Neural cell (in vitro differentiated cells): ENCODE data around the gene TEKT4. TPM values are rescaled to one million over a fixed set of nuclear protein-coding genes. Genes with fewer than 3 reads are reported as not detected.
"Not testable (repeated sequence)": the region's sequence is repeated elsewhere in the genome, so short reads cannot be mapped to it uniquely, and the experiment has no call there.

Experiments
- H2AFZ ChIP-seq: fragments of 200-600, 300-800 bp; sonication (generic), shearing (Covaris generic); 2 replicates; pipeline ENCODE4 v1.6.0; 2014; ENCODE audit warnings: low read depth, mild to moderate bottlenecking, antibody characterized with exemption, low read length, moderate library complexity
- H3F3A ChIP-seq: fragments of 200-600 bp; shearing (Covaris generic); 2 replicates; pipeline ENCODE4 v1.6.1; 2016; ENCODE audit warnings: mild to moderate bottlenecking, moderate library complexity, mixed read lengths, antibody characterized with exemption, low read length; ENCODE audit not compliant: insufficient read depth, poor library complexity, severe bottlenecking
- H3K27ac ChIP-seq: fragments of 200-600, 300-800 bp; sonication (generic), shearing (Covaris generic); 2 replicates; pipeline ENCODE4 v1.5.1; 2014; ENCODE audit warnings: mild to moderate bottlenecking, low read length, moderate library complexity
- H3K27me3 ChIP-seq: fragments of 300-800, 200-600 bp; sonication (generic), shearing (Covaris generic); 2 replicates; pipeline ENCODE4 v1.6.0; 2014; ENCODE audit warnings: mild to moderate bottlenecking, low read depth, low read length, moderate library complexity; ENCODE audit not compliant: insufficient read depth
- H3K36me3 ChIP-seq: fragments of 300-800, 200-600 bp; sonication (generic), shearing (Covaris generic); 2 replicates; pipeline ENCODE4 v1.5.1; 2014; ENCODE audit warnings: mild to moderate bottlenecking, antibody characterized with exemption, low read length, moderate library complexity; ENCODE audit not compliant: insufficient read depth
- H3K4me2 ChIP-seq: fragments of 300-800, 200-600 bp; sonication (generic), shearing (Covaris generic); 2 replicates; pipeline ENCODE4 v1.6.0; 2014; ENCODE audit warnings: mild to moderate bottlenecking, low read length
- H3K4me3 ChIP-seq: fragments of 300-800, 200-600 bp; sonication (generic), shearing (Covaris generic); 2 replicates; pipeline ENCODE4 v1.5.1; 2014; ENCODE audit warnings: mild to moderate bottlenecking, low read length, moderate library complexity
- H3K79me2 ChIP-seq: fragments of 200-600 bp; shearing (Covaris generic); replicated peaks from 2 replicates; pipeline ENCODE4 v1.6.0; 2014; ENCODE audit warnings: mild to moderate bottlenecking, low read length, moderate library complexity; ENCODE audit not compliant: insufficient read depth
- H3K9ac ChIP-seq: fragments of 300-800, 200-600 bp; sonication (generic), shearing (Covaris generic); 2 replicates; pipeline ENCODE4 v1.6.1; 2016; ENCODE audit warnings: mild to moderate bottlenecking, low read length, mixed read lengths
- H3K9me2 ChIP-seq: fragments of 200-600 bp; shearing (Covaris generic); 2 replicates; pipeline ENCODE4 v1.6.1; 2016; ENCODE audit warnings: mild to moderate bottlenecking, low read length, mixed read lengths; ENCODE audit not compliant: insufficient read depth
- H3K9me3 ChIP-seq: fragments of 200-600, 300-800 bp; sonication (generic), shearing (Covaris generic); 2 replicates; pipeline ENCODE4 v1.6.1; 2016; ENCODE audit warnings: mild to moderate bottlenecking, mixed run types, low read length, moderate library complexity, mixed read lengths
- H4K20me1 ChIP-seq: fragments of 200-600 bp; shearing (Covaris generic); 2 replicates; pipeline ENCODE4 v1.6.1; 2016; ENCODE audit warnings: mild to moderate bottlenecking, mixed run types; ENCODE audit not compliant: insufficient read depth
- CTCF ChIP-seq: fragments of 450-650 bp; IDR thresholded peaks from 2 replicates; pipeline ENCODE4 v1.5.1; 2014; ENCODE audit warnings: antibody characterized with exemption, mild to moderate bottlenecking, moderate library complexity; ENCODE audit not compliant: poor library complexity, severe bottlenecking
- EP300 ChIP-seq: fragments of 450-650 bp; conservative IDR thresholded peaks from 2 replicates; pipeline ENCODE4 v1.6.1; 2014; ENCODE audit warnings: antibody characterized with exemption, mild to moderate bottlenecking, moderate library complexity; ENCODE audit not compliant: poor library complexity, severe bottlenecking
- EZH2 ChIP-seq: fragments of 200-600, 300-800 bp; shearing (Covaris generic), sonication (generic); IDR thresholded peaks from 2 replicates; pipeline ENCODE4 v1.6.1; 2014; ENCODE audit warnings: antibody characterized with exemption, low read length, borderline replicate concordance, mild to moderate bottlenecking; ENCODE audit not compliant: insufficient read depth, poor library complexity, severe bottlenecking
- MXI1 ChIP-seq: fragments of 450-650 bp; conservative IDR thresholded peaks from 2 replicates; pipeline ENCODE4 v1.6.1; 2014; ENCODE audit warnings: antibody characterized with exemption, mild to moderate bottlenecking; ENCODE audit not compliant: poor library complexity, severe bottlenecking
- POLR2AphosphoS5 ChIP-seq: IDR thresholded peaks from 2 replicates; pipeline ENCODE4 v1.6.1; 2012
- RAD21 ChIP-seq: fragments of 450-650 bp; conservative IDR thresholded peaks from 2 replicates; pipeline ENCODE4 v1.6.1; 2014; ENCODE audit warnings: antibody characterized with exemption, mild to moderate bottlenecking, moderate library complexity
- SMC3 ChIP-seq: fragments of 450-650 bp; conservative IDR thresholded peaks from 2 replicates; pipeline ENCODE4 v1.6.1; 2014; ENCODE audit warnings: antibody characterized with exemption, mild to moderate bottlenecking, moderate library complexity; ENCODE audit not compliant: poor library complexity
- TAF1 ChIP-seq: IDR thresholded peaks from 2 replicates; pipeline ENCODE4 v1.6.1; 2012; ENCODE audit warnings: low read depth
- polyA minus RNA-seq: library from RNA; depleted of rRNA, polyadenylated mRNA; stranded (reverse); fragments of >200 nt; gene quantifications from 2 replicates; pipeline ENCODE4 v1.2.3, GENCODE V29; 2014
- polyA plus RNA-seq: library from polyadenylated mRNA; depleted of rRNA; stranded (reverse); fragments of >200 nt; gene quantifications from 2 replicates; pipeline ENCODE4 v1.2.3, GENCODE V29; 2014
- TF ChIP-seq, protein P1 (sequence below): IDR thresholded peaks from 2 replicates; pipeline ENCODE4 v1.6.1; 2012; ENCODE audit warnings: borderline replicate concordance

TEKT4 gene, protein sequence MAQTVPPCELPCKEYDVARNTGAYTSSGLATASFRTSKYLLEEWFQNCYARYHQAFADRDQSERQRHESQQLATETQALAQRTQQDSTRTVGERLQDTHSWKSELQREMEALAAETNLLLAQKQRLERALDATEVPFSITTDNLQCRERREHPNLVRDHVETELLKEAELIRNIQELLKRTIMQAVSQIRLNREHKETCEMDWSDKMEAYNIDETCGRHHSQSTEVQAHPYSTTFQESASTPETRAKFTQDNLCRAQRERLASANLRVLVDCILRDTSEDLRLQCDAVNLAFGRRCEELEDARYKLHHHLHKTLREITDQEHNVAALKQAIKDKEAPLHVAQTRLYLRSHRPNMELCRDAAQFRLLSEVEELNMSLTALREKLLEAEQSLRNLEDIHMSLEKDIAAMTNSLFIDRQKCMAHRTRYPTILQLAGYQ
- not detected in 2 replicates for polyA plus RNA-seq
- not detected in 2 replicates for polyA minus RNA-seq

DNA sequence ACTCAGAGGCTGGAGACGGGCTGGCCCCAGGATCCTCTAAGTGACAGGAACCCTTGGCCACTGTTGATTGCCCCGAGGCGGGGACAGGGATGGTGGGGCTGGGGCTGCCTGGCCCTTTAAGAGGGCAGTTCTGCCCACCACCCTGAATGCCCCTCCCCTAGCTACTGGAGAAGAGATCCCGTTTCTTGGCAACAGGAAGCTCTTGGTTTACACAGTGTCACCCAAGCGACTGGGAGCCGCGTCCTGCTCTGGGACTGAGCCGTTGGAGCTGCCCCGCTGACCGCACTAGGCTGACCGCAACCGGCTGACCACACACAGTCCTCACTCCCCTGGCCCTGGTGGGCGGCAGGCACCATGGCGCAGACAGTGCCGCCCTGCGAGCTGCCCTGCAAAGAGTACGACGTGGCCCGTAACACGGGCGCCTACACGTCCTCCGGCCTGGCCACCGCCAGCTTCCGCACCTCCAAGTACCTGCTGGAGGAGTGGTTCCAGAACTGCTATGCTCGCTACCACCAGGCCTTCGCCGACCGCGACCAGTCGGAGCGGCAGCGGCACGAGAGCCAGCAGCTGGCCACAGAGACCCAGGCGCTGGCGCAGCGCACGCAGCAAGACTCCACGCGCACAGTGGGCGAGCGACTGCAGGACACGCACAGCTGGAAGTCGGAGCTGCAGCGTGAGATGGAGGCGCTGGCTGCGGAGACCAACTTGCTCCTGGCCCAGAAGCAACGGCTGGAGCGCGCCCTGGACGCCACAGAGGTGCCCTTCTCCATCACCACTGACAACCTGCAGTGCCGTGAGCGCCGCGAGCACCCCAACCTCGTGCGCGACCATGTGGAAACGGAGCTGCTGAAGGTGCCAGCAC lies at the start of gene TEKT4:
Gene TEKT4 (plus strand): TSS at position 205 of the 862 bp plus-strand sequence. CDS start 150 bp downstream, at position 355.
- no peak within 1 kb of the TSS for H3K4me2 ChIP-seq
- H4K20me1 ChIP-seq = no peaks in the 10 kb centered on the region
- no peak for TF ChIP-seq EZH2
- no peak for TF ChIP-seq EP300
- no peak for TF ChIP-seq RAD21
- TF ChIP-seq MXI1 = no peak
- no peak for TF ChIP-seq CTCF
- TF ChIP-seq, protein P1, sequence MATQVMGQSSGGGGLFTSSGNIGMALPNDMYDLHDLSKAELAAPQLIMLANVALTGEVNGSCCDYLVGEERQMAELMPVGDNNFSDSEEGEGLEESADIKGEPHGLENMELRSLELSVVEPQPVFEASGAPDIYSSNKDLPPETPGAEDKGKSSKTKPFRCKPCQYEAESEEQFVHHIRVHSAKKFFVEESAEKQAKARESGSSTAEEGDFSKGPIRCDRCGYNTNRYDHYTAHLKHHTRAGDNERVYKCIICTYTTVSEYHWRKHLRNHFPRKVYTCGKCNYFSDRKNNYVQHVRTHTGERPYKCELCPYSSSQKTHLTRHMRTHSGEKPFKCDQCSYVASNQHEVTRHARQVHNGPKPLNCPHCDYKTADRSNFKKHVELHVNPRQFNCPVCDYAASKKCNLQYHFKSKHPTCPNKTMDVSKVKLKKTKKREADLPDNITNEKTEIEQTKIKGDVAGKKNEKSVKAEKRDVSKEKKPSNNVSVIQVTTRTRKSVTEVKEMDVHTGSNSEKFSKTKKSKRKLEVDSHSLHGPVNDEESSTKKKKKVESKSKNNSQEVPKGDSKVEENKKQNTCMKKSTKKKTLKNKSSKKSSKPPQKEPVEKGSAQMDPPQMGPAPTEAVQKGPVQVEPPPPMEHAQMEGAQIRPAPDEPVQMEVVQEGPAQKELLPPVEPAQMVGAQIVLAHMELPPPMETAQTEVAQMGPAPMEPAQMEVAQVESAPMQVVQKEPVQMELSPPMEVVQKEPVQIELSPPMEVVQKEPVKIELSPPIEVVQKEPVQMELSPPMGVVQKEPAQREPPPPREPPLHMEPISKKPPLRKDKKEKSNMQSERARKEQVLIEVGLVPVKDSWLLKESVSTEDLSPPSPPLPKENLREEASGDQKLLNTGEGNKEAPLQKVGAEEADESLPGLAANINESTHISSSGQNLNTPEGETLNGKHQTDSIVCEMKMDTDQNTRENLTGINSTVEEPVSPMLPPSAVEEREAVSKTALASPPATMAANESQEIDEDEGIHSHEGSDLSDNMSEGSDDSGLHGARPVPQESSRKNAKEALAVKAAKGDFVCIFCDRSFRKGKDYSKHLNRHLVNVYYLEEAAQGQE = no peak
- no peak for TF ChIP-seq SMC3
- no peak for TF ChIP-seq TAF1
- no peak for TF ChIP-seq POLR2AphosphoS5
- H3K36me3 ChIP-seq = no peaks in the 10 kb centered on the region
- no peak within 1 kb of the TSS for H3K27ac ChIP-seq
- no peaks in the 10 kb centered on the region for H3K79me2 ChIP-seq
- no peak within 1 kb of the TSS for H3K9ac ChIP-seq
- H3K9me3 ChIP-seq = peaks cover 12% of the 10 kb centered on the region
- no peak within 1 kb of the TSS for H2AFZ ChIP-seq
- H3F3A ChIP-seq = no peaks in the 10 kb centered on the region
- no peaks in the 10 kb centered on the region for H3K27me3 ChIP-seq
- no peaks in the 10 kb centered on the region for H3K9me2 ChIP-seq
- no peak within 1 kb of the TSS for H3K4me3 ChIP-seq

GRCh38 chr2:94839224-94839623 lies 32.0 kb upstream of the TEKT4 start:
- not testable (repeated sequence) for H3K36me3 ChIP-seq, H3K9me2 ChIP-seq, H3K79me2 ChIP-seq, H4K20me1 ChIP-seq, H3K9me3 ChIP-seq, H2AFZ ChIP-seq, H3F3A ChIP-seq, H3K4me2 ChIP-seq, H3K27ac ChIP-seq, H3K9ac ChIP-seq, H3K4me3 ChIP-seq, H3K27me3 ChIP-seq

GRCh38 chr2:94856856-94857255 lies 14.4 kb upstream of the TEKT4 start:
- H3K9me3 ChIP-seq, H3K79me2 ChIP-seq, H3F3A ChIP-seq, H3K27ac ChIP-seq, H3K4me2 ChIP-seq, H4K20me1 ChIP-seq, H2AFZ ChIP-seq, H3K9me2 ChIP-seq, H3K27me3 ChIP-seq, H3K4me3 ChIP-seq, H3K36me3 ChIP-seq, H3K9ac ChIP-seq: not testable (repeated sequence)

- H4K20me1 ChIP-seq, H3K4me2 ChIP-seq, H3K36me3 ChIP-seq, H3K27ac ChIP-seq, H2AFZ ChIP-seq, H3K27me3 ChIP-seq, H3K4me3 ChIP-seq, H3K9ac ChIP-seq, H3K9me3 ChIP-seq, H3K79me2 ChIP-seq, H3K9me2 ChIP-seq, H3F3A ChIP-seq: not testable (repeated sequence)
Observed at GRCh38 chr2:94857367-94858162, 13.7 kb upstream of the TEKT4 start.
